ENCODE data around the gene TM2D1. TPM values are rescaled to one million over a fixed set of nuclear protein-coding genes. Genes with fewer than 3 reads are reported as not detected.

TM2D1 gene
- total and polyA plus RNA-seq, 2 experiments from 2014 or later = 91.3 to 101 TPM

- no peak overlapping the region for H3K4me3 ChIP-seq
- no peaks in the 10 kb centered on the region for H3K36me3 ChIP-seq (replicated peaks; ENCODE audit: insufficient read depth, low read depth)
- H3K9me3 ChIP-seq (ENCODE audit: low read depth) = no peaks in the 10 kb centered on the region
- 84% methylated on average over 4 of the region's 4 CpGs for WGBS (ENCODE audit: low lambda C conversion rate, missing lambda C conversion rate)
- H3K27me3 ChIP-seq = no peaks in the 10 kb centered on the region
- no peaks in the 10 kb centered on the region for H3K9me2 ChIP-seq (replicated peaks; ENCODE audit: insufficient read depth)
- H4K20me1 ChIP-seq (ENCODE audit: insufficient read depth, poor library complexity, severe bottlenecking) = no peaks in the 10 kb centered on the region
- no peak overlapping the region for H3K4me2 ChIP-seq
- DNase-seq (ENCODE audit: low spot score) = no peak
- H3K27ac ChIP-seq = no peak overlapping the region
- peaks cover 5% of the 10 kb centered on the region for H3K4me1 ChIP-seq (ENCODE audit: insufficient read depth)
- TF ChIP-seq EZH2phosphoT487 (IDR thresholded peaks at IDR 0.05; ENCODE audit: low read depth, severe bottlenecking, unreplicated experiment) = no peak
- no peaks in the 10 kb centered on the region for H3K79me2 ChIP-seq
- H2AFZ ChIP-seq = no peak overlapping the region
Measured at GRCh38 chr1:61645476-61645875, 79.5 kb downstream of the TM2D1 start.

- TF ChIP-seq EZH2 (IDR thresholded peaks at IDR 0.05; ENCODE audit: borderline replicate concordance) (no peak), EZH2phosphoT487 (IDR thresholded peaks at IDR 0.05; ENCODE audit: low read depth, severe bottlenecking, unreplicated experiment) (no peak), CTCF (IDR thresholded peaks at IDR 0.05; ENCODE audit: poor library complexity) (no peak)
- H3K9me2 ChIP-seq (replicated peaks; ENCODE audit: insufficient read depth) = no peaks in the 10 kb centered on the region
- no peaks in the 10 kb centered on the region for H3K79me2 ChIP-seq
- 65% methylated on average over 4 of the region's 4 CpGs for WGBS (ENCODE audit: low lambda C conversion rate, missing lambda C conversion rate)
- H3K4me1 ChIP-seq (ENCODE audit: insufficient read depth) = peaks cover 8% of the 10 kb centered on the region
- H3K27ac ChIP-seq = no peak overlapping the region
- DNase-seq (ENCODE audit: low spot score) = no peak
- no peaks in the 10 kb centered on the region for H3K36me3 ChIP-seq (replicated peaks; ENCODE audit: insufficient read depth, low read depth)
- no peak overlapping the region for H3K4me2 ChIP-seq
- H3K27me3 ChIP-seq = no peaks in the 10 kb centered on the region
- H4K20me1 ChIP-seq (ENCODE audit: insufficient read depth, poor library complexity, severe bottlenecking) = no peaks in the 10 kb centered on the region
- no peaks in the 10 kb centered on the region for H3K9me3 ChIP-seq (ENCODE audit: low read depth)
- no peak overlapping the region for H3K4me3 ChIP-seq
- no peak overlapping the region for H2AFZ ChIP-seq
Measured at GRCh38 chr1:61644303-61644702, 80.6 kb downstream of the TM2D1 start.

- Histone ChIP-seq H3K9me3 (ENCODE audit: low read depth) (no peaks in the 10 kb centered on the region), H3K27ac (no peak overlapping the region), H2AFZ (no peak overlapping the region), H3K27me3 (no peaks in the 10 kb centered on the region), H3K4me1 (ENCODE audit: insufficient read depth) (peaks cover 17% of the 10 kb centered on the region), H3K4me3 (no peak overlapping the region), H4K20me1 (ENCODE audit: insufficient read depth, poor library complexity, severe bottlenecking) (no peaks in the 10 kb centered on the region), H3K79me2 (no peaks in the 10 kb centered on the region), H3K36me3 (replicated peaks; ENCODE audit: insufficient read depth, low read depth) (no peaks in the 10 kb centered on the region), H3K4me2 (no peak overlapping the region), H3K9me2 (replicated peaks; ENCODE audit: insufficient read depth) (no peaks in the 10 kb centered on the region)
- WGBS (ENCODE audit: low lambda C conversion rate, missing lambda C conversion rate) = 68% methylated on average over 5 of the region's 5 CpGs
- no peak for DNase-seq (ENCODE audit: low spot score)
- TF ChIP-seq EZH2 (IDR thresholded peaks at IDR 0.05; ENCODE audit: borderline replicate concordance) (no peak), EZH2phosphoT487 (IDR thresholded peaks at IDR 0.05; ENCODE audit: low read depth, severe bottlenecking, unreplicated experiment) (no peak), CTCF (IDR thresholded peaks at IDR 0.05; ENCODE audit: poor library complexity) (no peak)
Measured at GRCh38 chr1:61642475-61643232, 82.3 kb downstream of the TM2D1 start.

GRCh38 chr1:61641578-61642336, 83.2 kb downstream of the TM2D1 start:
- Histone ChIP-seq H3K4me1 (ENCODE audit: insufficient read depth) (peaks cover 17% of the 10 kb centered on the region), H3K4me2 (peak overlapping the region; percentile 52), H3K27ac (no peak overlapping the region), H3K36me3 (replicated peaks; ENCODE audit: insufficient read depth, low read depth) (no peaks in the 10 kb centered on the region), H3K4me3 (no peak overlapping the region), H2AFZ (no peak overlapping the region), H4K20me1 (ENCODE audit: insufficient read depth, poor library complexity, severe bottlenecking) (no peaks in the 10 kb centered on the region), H3K9me3 (ENCODE audit: low read depth) (no peaks in the 10 kb centered on the region), H3K27me3 (no peaks in the 10 kb centered on the region), H3K9me2 (replicated peaks; ENCODE audit: insufficient read depth) (no peaks in the 10 kb centered on the region), H3K79me2 (no peaks in the 10 kb centered on the region)
- TF ChIP-seq CTCF (IDR thresholded peaks at IDR 0.05; ENCODE audit: poor library complexity) (peak; percentile 69), EZH2phosphoT487 (IDR thresholded peaks at IDR 0.05; ENCODE audit: low read depth, severe bottlenecking, unreplicated experiment) (no peak)
- WGBS (ENCODE audit: low lambda C conversion rate, missing lambda C conversion rate) = 35% methylated on average over 23 of the region's 23 CpGs
- peak; percentile 68 for DNase-seq (ENCODE audit: low spot score)
